GM19025 (cell line): ENCODE measurements around the gene SUSD2.
A peak's percentile ranks its signal among the peaks of the same experiment; 100 is the strongest.
"Not testable (repeated sequence)": the region's sequence is repeated elsewhere in the genome, so short reads cannot be mapped to it uniquely, and the experiment has no call there.

ENCODE experiments used
- ATAC-seq: cut with Tn5 transposase; IDR thresholded peaks from one replicate; pipeline ENCODE4 v1.9.1; 2021; ENCODE audit warnings: mild to moderate bottlenecking, low read depth, moderate library complexity; ENCODE audit not compliant: unreplicated experiment

The SUSD2 gene, protein sequence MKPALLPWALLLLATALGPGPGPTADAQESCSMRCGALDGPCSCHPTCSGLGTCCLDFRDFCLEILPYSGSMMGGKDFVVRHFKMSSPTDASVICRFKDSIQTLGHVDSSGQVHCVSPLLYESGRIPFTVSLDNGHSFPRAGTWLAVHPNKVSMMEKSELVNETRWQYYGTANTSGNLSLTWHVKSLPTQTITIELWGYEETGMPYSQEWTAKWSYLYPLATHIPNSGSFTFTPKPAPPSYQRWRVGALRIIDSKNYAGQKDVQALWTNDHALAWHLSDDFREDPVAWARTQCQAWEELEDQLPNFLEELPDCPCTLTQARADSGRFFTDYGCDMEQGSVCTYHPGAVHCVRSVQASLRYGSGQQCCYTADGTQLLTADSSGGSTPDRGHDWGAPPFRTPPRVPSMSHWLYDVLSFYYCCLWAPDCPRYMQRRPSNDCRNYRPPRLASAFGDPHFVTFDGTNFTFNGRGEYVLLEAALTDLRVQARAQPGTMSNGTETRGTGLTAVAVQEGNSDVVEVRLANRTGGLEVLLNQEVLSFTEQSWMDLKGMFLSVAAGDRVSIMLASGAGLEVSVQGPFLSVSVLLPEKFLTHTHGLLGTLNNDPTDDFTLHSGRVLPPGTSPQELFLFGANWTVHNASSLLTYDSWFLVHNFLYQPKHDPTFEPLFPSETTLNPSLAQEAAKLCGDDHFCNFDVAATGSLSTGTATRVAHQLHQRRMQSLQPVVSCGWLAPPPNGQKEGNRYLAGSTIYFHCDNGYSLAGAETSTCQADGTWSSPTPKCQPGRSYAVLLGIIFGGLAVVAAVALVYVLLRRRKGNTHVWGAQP

GRCh38 chr22:24181088-24181995 is at the start of gene SUSD2:
Gene SUSD2 (plus strand): TSS chr22:24181487. CDS start chr22:24181520, 33 bp downstream.
- ATAC-seq = no peak

DNA sequence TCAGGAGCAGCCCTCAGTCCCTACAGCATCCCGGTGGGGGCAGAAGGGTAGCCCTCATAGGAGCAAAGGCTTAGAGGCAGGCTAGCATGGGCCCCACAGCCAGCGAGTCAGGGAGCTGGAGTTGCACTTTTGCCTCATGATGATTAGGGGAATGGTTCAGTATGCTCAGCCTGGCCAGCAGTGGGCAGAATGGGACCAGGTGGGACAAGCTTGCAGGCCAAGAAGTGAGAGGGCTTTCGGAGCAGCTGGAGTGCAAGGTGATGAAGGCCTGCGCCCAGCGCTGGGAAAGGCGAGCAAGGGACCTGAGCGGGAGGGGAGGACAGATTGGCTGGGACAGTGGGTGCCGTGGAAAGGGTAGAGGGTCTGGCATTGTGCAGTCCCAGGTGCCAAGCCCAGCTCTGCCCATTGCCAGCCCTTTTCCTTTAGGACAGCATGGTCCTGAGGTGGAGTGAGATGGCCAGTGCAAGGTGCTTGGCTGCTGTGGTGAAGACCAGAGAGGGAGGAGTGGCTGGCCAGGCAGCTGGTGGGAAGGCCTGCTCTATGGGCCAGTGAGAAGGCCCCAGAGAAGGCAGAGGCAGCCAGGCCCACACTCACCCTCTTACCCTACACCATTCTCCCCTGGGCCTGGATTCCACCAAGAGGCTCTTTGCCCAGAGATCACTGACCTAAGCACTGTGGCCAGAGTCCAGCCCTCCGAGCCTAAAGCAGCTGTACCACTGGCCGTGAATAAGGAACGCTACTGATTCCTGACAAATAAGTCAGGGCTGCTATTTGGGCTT is 47.9 kb upstream of the SUSD2 start:
- no peak for ATAC-seq

DNA sequence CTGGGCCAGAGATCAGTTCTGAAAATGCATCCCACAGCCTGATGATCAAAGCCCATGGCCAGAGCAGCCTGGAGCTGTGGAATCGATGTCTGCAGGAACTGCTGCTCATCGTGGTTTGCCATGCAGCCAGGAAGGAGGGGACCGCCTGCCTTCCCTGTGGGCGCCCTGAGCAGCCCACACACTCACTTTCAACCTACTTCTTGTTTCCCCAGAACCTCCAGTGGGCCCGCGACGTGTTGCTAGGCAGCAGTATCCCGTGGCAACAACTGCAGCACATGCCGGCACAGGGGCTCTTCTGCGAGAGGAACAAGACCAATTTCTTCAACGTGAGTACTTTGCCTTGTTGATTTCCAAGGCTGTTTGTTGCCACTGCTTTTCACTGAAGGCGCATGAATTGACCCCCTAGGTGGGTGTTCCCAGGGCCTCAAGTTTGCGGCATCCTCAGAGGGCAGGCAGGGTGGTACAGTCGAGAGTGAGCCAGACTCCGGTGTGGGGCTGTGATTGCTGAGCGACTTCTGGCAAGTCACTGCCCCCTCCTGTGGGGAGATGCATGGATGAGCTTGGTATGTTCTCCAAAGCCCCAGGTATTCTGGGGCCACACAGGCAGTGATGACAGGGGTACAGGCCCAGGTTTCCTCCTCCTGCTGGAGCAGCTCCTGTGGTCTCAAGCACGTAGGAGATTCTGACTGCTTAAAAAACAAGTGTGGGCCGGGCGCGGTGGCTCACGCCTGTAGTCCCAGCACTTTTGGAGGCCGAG is 47.0 kb upstream of the SUSD2 start:
- ATAC-seq = no peak

- not testable (repeated sequence) for ATAC-seq
Measured at GRCh38 chr22:24136533-24136932, 44.8 kb upstream of the SUSD2 start.

- no peak for ATAC-seq
Measured at GRCh38 chr22:24137595-24137994, 43.7 kb upstream of the SUSD2 start.

- ATAC-seq = no peak
Measured at GRCh38 chr22:24138649-24139420, 42.5 kb upstream of the SUSD2 start.

GRCh38 chr22:24140357-24140756 is 40.9 kb upstream of the SUSD2 start:
- ATAC-seq = no peak

DNA sequence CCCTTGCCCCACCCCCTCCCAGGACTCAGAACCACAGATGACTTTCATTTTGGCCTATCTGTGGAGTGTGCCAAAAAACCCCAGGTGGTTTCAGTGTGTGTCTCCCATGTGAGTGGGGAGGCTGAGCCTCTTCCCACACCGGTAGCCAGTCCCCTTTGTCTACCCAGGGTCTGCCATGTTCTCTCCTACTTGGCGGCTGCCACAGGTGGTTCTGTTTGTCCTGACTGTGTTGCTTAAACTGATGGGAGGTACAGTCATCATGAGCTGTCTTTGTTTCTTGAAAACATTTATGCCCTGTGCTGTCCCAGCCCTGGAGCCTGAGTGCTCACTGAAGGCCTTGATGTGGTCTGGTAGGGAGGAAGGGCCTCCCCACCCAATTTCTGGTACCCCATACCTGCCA is 39.7 kb upstream of the SUSD2 start:
- no peak for ATAC-seq

DNA sequence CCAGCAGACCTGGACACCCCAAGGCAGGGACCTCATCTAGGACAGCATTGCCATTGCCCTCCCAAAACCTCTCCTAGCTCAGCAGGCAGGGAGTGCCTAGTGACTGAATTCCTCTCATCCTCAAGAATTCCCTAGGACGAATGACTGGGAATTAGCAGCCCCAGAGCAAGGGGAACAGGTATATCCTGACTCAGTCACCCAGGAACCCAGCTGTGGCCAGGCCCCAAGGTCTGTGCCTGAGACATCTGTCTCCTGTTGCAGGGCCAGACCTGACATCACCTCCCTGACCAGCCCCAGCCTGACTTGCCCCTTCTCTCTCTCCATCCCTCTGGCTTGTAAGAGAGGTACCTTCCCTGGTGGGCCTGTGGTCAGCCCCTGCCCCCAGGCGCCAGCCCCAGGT is 39.0 kb upstream of the SUSD2 start:
- ATAC-seq = no peak

- no peak for ATAC-seq
Measured at GRCh38 chr22:24142831-24143230, 38.5 kb upstream of the SUSD2 start.

DNA sequence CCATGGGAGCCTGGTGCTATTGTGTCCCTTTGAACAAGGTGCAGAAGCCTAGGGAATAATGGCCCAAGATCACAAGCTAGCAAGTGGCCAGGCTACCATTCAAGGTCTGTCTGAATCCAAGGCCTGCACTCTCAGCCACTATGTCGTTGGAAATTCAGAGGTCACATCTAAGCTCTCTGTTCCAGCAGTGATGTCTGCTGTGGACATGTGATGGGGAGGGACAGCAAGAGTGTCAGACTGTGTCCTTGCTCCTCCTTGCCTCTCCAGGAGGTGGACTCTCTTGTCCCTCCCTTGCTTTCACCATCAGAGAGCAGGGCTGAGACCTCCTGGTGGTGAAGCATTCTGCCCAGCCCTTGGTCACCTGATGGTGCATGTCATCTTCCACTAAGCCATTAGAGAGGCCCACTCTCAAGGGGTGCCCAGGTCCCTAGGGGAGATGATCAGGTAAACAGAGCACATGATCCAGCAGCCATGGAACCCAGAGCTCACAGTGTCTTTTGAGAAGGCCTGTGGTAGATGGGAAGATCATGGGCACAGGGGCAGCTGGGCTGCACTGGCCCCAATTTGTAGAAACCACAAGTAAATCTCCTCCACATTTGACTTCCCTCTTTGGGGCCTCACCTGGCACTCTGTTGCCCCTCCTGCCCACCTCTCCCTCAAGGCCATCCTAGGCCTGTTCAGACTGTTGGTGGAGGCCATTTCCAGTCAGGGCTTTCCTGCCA is 37.1 kb upstream of the SUSD2 start:
- no peak for ATAC-seq

- ATAC-seq = no peak
Measured at GRCh38 chr22:24144778-24145085, 36.6 kb upstream of the SUSD2 start.

DNA sequence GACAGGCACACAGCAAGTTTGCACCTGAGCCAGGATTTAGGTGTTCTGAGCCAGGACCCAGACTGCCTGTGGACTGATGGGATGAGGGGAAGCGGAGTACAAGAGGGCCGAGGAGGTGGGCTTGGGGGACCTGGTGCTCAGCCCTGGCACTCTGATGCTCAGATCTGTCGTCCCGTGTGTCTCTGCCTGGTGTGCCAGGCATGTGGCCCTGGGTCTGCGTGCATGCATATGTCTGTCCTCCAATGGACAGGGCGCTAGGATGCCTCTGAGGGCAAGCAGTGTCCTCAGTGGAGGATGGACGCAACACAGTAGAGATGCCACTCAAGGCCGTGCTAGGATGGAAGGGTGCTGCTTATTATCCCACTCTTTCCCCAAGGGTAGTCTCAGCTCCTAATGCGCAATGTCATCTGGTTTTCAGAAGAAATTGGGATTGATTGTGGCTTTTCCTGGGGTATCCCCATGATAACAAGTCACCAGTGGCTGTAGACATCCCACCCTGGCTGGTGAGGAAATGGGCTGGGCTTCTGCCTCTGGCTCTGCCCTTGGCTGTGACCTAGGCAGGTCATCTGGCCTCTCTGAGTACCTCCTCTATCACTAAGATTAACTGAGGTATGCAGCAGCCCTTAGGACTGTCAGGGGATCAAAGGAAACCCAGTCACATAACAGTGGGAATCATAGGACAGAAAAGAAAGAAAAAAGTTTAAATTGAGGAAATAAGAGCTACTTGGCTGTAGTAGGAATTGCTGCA is 35.7 kb upstream of the SUSD2 start:
- ATAC-seq = no peak

DNA sequence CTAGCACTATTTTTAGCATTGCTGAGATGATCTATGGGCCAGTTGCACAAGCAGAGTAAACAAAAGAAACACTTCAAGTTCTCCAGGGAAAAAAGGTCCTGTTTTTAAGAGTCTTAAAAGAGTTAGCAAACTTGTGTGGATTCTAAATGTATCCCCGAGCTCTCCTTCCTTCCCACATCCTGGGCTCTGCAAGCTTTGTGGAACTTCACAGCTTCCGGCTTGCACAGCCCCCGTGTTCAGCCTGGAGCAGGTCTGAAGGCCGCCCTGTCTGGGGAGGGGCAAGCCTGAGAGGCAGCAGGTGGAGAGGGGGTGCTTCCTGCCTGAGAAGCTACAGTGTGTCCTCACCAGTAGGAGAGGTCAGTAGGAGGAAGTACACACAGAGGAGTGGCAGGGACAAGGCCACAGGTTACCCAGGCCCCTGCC is 35.1 kb upstream of the SUSD2 start:
- ATAC-seq = peak; percentile 62

DNA sequence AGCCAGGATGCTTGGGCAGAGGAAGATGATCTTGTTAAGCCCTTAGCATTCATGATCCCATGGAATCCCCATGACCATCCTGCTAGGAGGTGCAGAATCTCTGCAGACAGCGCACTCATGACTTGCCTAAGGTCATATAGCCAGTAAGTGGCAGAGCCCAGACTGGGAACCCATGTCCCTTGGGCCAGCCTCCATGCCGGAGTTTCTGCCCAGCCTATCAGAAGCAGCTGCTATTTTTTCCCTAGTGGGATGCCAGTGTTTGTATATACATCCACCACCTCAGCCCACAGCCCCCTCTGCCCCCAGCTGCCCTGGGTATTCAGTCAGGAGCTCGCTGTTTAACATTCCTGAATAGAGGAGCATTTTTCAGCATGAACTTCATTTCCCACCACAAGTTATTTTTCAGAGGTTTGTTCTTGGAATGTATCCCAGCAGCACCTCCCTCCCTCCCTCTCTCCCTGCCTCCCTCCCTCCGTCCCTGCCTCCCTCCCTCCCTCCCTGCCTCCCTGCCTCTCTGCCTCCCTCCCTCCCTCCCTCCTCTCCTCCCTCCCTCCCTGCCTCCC is 34.4 kb upstream of the SUSD2 start:
- ATAC-seq = no peak

GRCh38 chr22:24147666-24148065 is 33.6 kb upstream of the SUSD2 start:
- no peak for ATAC-seq
